Measurements from ENCODE around the gene FH.

Gene FH

DNA sequence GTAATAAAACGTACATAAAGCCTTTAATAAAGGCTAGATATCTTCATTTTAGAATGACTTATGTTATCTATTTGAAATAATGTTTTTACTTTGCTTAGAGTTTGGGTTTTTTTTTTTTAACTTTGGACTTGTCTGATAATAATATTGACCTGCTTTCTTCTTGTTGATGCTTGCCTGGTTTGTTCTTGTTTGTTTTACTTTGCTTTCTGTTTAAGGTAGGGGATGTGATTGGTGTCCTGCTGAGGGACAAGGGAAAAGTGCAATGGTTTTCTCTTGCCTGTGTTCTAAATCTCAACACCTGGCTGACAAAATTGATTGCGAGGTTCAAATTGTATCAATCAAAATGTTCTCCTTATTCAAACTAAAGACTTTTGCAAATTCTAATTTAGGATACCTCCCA, 2.2 kb upstream of the FH start:
- DNase-seq (ENCODE audit: low spot score): no peak

DNA sequence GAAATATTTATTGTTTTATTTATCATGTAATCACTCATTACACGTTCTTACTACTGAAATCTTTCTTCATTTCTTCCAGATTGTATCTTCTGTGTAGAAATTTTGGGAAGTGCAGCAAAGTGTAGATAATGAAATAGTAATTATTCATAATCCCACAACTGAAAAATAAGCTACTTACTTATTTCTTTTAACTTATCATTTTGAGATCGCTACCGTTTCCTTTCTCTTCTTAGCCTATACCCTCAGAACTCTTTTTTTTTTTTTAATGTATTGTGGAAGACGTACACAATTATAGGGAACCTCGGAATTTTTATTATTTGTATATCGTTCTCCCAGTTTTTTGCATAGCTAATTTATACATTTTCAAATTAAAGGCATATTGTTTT, 518 bp upstream of the FH start:
- no peak for DNase-seq (ENCODE audit: low spot score)

DNA sequence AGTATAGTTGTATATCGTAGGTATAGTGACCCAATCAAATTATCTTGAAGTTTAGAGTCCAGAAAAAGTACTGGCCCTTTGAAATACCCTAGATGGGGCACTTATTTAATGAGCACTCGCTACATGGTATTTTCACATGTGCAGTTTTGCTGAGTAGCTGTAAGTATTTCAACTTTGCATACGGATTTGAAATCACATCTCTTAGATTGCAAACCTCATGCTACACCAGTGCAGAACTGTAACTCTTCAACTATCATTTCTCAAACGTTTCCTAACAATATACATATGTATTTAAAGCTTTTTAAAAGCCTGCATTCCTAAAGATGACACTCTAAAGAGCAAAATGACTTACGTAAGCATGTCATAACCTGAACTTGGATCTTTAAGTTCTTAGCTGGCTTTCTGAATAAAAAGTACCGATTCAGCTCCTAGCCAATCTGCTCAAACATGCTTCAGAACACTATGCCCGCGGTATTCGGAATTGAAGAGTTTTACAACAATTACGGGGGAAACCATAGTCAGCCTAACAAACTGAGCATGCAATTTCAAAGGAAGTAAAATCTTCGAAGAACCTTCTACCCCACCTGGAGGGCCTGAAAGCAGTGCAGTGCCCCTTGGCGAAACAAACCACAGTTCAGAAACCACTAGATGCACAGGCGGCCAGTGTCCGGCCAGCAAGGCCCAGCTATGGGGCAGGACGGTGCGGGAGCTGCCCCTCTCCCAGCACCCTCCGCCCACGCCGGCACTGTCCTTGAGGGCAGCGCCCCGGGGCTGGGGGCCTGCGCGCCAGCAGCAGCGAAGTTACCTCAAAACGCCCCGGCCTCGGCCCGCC, 863 bp downstream of the FH start:
- peak; percentile 31 for DNase-seq (ENCODE audit: low spot score)

DNA sequence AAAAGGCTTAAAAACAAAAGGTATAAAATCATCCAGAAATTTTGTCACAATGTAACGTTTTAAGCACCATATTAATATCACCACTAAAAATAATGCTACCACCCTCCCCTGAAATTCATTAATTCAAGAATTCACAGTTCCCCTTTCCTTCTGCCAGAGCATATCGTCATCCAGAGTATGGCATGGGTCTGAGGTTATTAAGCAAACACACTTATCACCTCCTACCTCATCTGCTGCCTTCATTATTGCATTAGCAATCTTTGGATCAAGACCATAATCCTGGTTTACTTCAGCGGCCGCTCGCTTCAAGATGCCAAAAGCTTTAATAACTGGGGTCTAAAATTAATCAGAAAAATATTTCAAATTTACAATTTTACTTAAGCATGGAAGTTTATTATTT, 6.2 kb downstream of the FH start:
- no peak for DNase-seq (ENCODE audit: low spot score)

DNA sequence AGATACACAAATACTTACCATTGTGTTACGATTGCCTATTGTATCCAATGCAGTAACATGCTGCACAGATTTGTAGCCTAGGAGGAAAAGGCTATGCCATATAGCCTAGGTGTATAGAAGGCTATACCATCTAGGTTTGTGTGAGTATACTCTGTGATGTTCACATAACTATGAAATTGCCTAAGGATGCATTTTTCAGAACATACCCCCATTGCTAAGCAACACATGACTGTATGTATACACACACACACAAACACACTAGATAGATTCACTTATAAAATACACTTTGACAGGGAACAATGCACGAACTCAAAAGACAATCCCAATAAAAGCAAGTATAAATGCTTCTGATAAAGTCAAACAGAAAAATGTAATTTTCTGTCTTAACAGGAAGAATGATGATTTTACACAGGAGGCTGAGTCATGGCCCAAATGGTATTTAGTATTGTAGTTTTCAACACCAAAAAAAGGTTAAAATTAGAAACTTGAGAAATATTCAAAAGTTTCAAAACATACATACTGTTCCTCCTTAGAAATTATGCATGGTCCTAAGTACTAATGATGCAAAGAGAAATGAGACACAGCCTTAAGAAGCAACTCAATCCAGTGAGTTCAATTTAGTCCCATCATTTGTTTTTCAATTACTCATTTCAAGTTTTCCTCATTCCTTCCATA, 12.2 kb downstream of the FH start:
- no peak for DNase-seq (ENCODE audit: low spot score)

DNA sequence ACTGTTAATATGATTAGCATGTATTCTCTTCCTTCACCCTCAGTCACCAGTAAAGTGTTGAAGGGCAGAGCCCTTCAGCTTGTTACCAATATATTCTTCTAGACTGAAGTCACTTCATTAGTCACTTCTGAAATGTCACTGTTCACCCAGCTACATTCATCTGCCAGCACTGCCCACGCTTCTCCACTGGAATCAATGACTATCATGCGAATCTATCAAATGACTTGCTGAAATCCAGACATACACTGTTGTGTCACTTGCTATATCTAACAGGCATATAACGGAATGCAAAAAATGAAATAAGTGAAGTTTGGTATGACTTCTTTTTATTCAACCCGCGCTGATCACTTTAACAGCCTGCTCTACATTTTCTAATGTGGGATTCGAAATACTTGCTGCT, 16.1 kb downstream of the FH start:
- DNase-seq (ENCODE audit: low spot score): no peak

DNA sequence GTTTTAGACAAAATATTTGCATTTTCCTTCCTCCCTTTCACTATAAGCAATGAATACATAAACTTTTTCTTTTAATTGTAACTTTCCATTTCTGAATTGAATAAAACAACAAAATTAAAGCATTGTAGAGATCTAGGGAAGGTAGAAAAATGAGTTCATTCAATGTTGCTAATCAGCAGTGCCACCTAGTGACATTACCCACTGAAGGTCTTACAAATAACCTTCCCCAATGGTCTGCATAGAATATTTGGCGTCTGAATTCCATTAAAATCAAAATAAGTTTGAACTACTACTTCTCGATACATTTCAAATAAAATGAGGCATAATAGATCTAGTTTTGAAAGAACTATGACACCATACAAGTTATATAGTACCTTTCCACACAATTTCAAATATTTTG, 19.6 kb downstream of the FH start:
- peak; percentile 26 for DNase-seq (ENCODE audit: low spot score)

DNA sequence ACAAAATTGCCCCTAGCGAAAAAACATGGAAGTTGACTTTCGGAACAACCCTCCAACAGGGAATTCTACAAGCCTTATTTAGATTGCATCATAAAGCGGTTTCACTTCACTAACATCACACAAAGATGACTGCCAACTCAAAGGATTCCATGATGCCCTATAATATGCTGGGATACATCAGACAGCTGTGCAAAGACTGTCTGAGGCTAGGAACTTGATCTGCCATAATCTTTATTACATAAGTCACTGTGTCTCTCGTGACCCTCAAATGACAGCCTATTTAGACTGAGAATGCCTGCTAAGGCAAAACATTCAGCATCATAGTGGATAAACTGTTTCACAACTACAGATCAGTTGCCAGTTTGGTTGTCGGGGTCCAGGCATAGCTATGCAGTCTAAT, 23.8 kb downstream of the FH start:
- DNase-seq (ENCODE audit: low spot score): no peak

DNA sequence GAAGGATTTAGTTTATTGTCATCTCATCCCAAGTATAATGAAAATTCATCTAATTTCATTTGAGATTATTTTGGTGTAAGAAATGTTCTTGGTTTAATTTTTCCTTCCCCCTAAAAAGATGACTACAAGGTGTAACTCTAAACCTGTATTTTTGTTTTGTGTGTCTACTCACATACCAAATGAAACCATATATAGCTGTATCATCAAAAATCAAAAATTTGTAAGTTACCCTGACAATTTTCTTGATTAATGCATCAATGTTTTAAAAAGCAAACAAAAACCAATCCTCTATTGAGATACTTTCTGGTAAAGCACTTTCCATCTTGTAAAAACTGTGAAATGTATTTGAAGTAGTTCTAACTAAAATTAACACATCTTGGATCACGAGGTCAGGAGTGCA, 30.8 kb downstream of the FH start:
- no peak for DNase-seq (ENCODE audit: low spot score)

DNA sequence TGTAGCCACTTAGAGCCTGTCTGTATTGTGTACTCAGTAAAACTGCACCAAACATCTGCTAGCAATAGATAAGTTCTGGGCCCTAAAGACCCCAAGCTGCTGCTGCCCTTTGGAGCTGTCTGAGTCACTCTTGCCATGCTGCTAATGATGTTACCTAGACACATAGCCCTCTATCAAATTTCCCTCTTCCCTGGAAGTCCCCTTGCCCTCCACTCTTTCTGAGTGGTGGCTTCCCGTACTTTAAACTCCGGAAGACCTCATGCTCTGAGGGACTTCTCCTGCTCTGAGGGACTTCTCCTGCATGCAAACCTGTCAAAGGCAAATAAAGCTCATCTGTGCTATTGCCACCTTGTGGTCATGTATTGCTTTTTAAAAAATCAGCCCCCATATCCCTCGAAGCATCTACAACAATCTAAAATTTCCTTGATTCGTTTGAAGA, 34.0 kb downstream of the FH start:
- no peak for DNase-seq (ENCODE audit: low spot score)

DNA sequence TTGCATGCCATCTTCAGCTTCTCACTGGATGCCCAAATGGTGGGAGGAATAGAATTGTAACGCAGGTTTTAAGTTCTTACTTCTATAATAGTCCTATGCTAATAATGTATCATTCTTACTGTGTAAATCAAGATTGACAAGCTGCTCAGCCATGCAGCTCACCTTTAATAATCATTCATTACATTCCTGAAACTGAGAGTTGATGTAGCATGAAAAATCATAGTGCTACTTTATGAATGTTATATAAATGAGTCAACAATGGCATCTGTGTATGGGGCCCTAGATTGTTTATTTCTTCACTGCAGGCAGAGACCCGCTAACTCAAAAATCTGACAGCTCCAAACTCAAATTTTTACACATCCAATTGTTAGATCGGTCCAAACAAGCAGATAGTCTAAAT, 34.4 kb downstream of the FH start:
- DNase-seq (ENCODE audit: low spot score): no peak

DNA sequence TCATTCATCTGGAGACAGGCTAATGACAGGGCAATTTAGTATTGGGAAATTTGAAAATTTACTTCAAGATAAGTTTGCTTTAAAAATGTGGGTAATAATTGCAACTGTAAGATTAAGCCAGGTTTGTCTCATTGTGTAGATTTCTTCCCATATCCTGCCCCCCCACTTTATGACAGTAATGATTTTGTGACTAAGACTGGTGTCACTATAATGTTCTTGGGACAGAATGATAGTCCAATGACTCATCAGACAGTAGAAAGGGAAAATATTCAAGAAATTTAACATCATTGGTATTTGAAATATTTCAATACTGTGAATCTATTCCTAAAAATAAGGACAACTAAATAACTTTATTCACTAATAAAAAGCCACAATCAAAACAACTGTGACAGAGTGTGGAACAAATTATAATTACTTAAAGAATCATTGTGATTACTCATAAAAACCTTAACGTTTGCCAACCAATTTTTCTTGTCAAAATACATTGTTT, 36.7 kb downstream of the FH start:
- no peak for DNase-seq (ENCODE audit: low spot score)

DNA sequence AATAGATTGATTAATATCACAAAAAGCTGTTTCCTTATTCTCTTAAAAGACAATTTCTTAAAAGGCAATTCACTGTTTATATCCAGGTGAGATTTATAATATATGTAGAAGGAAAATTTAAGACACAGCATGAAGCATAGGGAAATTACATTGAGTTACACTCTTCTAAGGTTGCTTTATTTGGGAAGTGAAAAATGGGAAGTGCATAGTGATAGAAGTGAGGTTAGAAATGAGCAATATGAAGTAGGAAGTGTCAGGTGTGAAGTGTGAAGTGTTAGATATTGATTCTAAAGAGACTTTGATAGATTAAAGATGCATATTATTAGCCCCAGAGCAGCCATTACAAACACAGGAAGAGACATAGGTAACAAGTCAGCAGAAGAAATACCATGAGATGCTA, 40.3 kb downstream of the FH start:
- DNase-seq (ENCODE audit: low spot score): no peak

DNA sequence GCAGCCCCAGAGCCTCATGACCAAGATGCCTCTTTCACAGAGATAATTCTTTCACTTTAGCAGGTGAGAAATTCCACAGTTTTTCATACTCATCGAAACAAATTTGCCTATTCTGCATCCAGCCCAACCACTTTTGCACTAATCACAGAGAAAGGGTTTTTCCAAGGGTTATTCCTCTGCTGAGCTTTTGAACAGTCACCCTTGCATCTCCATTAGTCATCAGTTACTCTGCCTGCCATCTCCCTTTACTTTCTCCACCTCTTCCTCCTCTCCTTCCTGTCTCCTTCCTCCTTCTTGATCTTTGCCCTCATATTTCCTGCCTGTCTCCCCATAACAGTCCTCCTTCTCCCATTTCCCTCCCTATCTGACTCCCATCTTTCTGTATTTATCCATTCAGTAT, 43.9 kb downstream of the FH start:
- DNase-seq (ENCODE audit: low spot score): no peak

DNA sequence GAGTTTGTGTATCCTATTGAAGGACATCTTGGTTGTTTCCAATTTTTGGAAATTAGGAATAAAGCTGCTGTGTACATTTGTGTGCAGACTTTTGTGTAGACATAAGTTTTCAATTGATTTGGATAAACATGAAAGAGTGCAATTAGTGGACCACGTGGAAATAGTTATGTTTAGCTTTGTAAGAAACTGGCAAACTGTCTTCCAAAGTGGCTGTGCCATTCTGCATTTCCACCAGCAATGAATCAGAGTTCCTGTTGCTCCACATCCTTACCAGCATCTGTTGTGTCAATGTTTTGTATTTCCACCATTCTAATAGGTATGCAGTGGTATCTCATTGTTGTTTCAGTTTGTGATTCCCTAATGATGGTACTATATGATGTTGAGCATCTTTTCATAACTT, 46.5 kb downstream of the FH start:
- DNase-seq (ENCODE audit: low spot score): no peak

DNA sequence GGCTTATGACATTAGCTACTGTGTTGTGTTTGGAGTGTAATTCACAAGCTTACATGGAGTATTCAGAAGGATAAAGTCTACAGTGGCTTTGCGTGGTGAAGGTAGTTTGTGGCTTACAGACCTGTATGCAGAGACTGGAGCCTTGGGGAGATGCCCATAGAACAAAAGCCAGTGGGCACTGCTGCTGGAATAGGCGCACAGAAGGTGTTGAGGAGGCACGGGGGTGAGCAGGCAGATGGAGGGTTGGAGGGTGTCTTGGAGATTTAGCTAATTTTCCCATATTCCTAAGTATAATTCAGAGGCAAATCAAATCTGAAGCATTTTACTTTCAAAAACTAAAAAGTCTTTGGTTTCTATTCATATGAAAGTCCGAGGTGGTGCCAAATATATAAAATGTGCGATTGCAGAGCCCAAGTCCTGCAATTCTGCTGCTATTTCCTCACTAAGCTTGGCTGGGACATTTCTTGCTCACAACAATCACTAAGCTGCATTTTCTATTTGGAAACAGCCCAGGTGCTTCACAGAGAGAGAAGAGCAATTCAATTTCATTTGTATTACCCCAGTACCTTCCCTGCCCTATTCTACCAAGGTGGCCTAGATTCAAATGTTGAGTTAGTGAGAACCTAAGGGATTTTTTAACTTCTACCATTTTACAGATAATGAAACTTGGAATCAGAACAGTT, 48.5 kb downstream of the FH start:
- no peak for DNase-seq (ENCODE audit: low spot score)

DNA sequence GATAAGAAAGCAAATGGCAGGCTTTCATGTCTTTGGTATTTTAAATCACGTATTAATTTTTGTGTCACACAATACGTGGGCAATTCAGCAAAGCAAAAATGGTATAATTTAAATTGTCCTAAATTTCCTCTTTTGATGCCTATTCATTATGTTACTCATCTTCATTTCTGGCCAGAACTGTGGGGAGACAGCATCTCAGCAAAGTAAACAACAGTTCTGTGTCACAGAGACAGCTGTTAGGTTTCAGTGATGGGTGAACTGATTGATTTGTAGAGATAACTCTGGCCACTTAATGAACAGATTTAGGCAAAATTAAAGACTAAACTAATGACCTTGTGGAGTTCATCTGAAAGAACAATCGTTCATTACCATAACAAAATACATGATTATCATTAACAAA, 49.2 kb downstream of the FH start:
- no peak for DNase-seq (ENCODE audit: low spot score)

DNA sequence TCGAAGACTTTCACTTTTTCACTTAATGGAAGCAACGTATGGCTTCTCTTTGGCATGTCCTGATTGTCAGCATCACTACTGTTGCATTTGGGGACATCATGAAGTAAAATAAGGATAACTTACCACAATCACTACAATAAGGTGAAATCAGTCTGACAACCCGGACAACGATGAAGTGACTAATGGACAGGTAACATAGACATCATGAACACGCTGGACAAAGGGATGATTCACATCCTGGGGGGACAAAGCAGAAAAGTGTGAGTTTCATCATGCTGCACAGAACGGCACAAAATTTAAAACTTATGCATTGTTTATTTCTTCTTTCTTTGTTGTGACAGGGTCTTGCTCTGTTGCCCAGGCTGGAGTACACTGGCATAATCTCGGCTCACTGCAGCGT, 53.9 kb downstream of the FH start:
- no peak for DNase-seq (ENCODE audit: low spot score)

DNA sequence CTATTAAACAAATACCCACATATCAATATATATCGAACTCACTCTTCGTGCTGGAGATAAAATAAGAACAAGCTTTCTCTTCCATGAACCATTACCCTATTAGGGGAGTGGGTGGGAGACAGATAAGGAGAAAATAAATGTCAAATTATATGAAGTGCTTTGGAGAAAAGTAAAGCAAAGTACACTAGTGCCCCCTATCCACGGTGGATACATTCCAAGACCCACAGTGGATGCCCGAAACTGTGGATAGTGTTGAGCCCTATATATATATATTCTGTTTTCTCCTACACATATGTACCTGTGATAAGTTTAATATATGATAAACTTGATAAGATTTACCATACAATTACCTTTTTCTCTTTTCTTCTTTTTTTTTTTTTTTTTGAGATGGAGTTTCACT, 54.6 kb downstream of the FH start:
- DNase-seq (ENCODE audit: low spot score): no peak

DNA sequence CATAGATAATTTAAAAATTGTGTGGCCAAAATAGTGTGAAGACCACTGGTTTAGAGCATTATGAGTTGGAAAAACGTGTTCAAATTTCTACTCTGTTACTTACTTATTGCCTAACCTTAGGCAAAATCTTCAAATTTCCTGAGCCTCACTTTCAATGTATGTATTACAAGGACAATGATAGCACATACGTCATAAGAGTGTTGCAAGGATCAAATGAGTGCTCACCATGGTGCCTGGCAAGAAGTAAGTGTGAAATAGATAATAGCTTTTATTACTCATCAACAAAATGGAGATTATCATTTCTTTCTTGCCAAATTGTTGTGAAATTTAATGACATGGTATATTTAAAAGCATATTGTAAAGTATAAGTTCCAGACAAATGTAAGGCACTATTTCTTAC, 57.2 kb downstream of the FH start:
- DNase-seq (ENCODE audit: low spot score): no peak

DNA sequence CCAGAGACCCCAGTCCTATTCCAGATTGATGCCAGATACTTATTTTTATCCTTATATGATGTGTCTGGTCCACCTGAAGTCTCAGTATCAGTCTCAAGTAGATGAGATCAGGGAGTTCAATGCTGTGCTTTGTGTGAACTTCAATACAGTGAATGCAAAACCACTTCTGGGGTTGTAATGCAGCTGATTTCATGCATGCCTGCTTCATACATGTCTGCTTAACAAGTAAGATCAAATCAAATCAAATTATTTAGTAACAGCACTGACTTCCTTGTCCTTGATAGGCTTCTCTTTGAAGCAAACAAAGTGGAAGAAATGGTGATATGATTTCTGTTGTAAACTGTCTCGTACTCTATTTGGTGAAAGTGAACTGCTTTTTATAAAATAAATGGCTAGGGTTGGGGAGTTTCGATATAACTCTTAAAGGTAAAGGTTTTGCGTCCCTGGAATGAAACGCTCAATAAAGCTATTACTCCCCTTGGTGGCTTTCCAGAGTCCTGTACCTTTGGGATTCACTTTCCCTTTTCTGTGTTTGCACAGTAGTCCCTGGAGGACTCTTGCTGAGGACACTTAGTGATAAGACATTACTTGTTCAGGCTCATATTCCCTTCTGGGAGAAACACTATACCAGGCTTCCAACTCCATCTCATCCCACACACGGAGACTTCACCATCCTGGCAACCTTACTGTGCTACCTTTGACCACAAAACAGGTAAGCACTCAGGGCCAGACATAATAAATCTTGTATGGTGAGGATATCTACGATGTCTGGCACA, 59.3 kb downstream of the FH start:
- no peak for DNase-seq (ENCODE audit: low spot score)

DNA sequence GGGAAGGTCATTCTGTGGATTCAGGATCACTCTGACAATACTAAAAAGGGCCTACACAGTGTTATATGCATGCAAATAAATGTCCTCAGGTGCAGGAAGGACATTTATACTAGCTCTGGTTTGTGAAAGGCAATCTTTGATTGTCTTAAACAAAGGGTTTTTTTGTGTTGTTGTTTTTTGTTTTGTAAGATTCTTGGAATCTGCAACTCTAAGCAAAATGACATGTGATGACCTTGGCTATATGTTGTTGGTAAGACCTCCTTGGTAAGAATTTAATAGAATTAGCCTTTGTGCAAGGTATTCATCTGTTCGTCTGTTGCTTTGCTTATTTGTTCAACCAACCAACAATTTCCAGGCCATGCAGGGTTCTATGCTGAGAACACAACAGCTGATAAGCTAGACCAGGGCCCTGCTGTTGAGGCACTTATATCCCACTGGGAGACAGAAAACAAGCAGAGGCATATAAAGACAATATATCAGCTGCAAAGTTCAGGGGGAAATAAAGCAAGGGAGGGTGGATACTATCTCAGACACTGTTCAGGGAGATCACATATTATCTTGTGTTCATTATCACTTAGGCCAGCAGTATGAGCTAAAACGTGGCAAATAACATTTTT, 60.3 kb downstream of the FH start:
- DNase-seq (ENCODE audit: low spot score): peak; percentile 9

All from globus pallidus (tissue), 1 donor.